Measurements from ENCODE around the gene CSTB.
"Not testable (repeated sequence)": the region's sequence is repeated elsewhere in the genome, so short reads cannot be mapped to it uniquely, and the experiment has no call there.

CSTB gene

GRCh38 chr21:43775795-43776430, at the start of gene CSTB:
TSS of gene CSTB (minus strand) at chr21:43776308. CDS start at chr21:43776269, 39 bp downstream.
- peak; percentile 60 to 84 (median 72) for DNase-seq (ENCODE audit: low read depth in 2 of 3, low spot score in 2 of 3)

GRCh38 chr21:43825242-43825935, 49.3 kb upstream of the CSTB start:
- no peak for DNase-seq (ENCODE audit: low read depth in 2 of 3, low spot score in 2 of 3)

GRCh38 chr21:43824333-43825241, 48.5 kb upstream of the CSTB start:
- no peak for DNase-seq (ENCODE audit: low read depth in 2 of 3, low spot score in 2 of 3)

GRCh38 chr21:43822741-43823140, 46.6 kb upstream of the CSTB start:
- not testable (repeated sequence) for DNase-seq (ENCODE audit: low read depth in 2 of 3, low spot score in 2 of 3)

GRCh38 chr21:43822166-43822565, 46.1 kb upstream of the CSTB start:
- not testable (repeated sequence) for DNase-seq (ENCODE audit: low read depth in 2 of 3, low spot score in 2 of 3)

GRCh38 chr21:43820466-43820865, 44.4 kb upstream of the CSTB start:
- no peak for DNase-seq (ENCODE audit: low read depth in 2 of 3, low spot score in 2 of 3)

- DNase-seq (ENCODE audit: low read depth in 2 of 3, low spot score in 2 of 3) = no peak
Measured at GRCh38 chr21:43819511-43820405, 43.6 kb upstream of the CSTB start.

- DNase-seq (ENCODE audit: low read depth in 2 of 3, low spot score in 2 of 3) = no peak
Measured at GRCh38 chr21:43818685-43819084, 42.6 kb upstream of the CSTB start.

GRCh38 chr21:43817157-43818086, 41.3 kb upstream of the CSTB start:
- DNase-seq (ENCODE audit: low read depth in 2 of 3, low spot score in 2 of 3) = no peak

- no peak for DNase-seq (ENCODE audit: low read depth in 2 of 3, low spot score in 2 of 3)
Measured at GRCh38 chr21:43816611-43817071, 40.5 kb upstream of the CSTB start.

- no peak for DNase-seq (ENCODE audit: low read depth in 2 of 3, low spot score in 2 of 3)
Measured at GRCh38 chr21:43815991-43816390, 39.9 kb upstream of the CSTB start.

GRCh38 chr21:43815107-43815613, 39.1 kb upstream of the CSTB start:
- no peak for DNase-seq (ENCODE audit: low read depth in 2 of 3, low spot score in 2 of 3)

- no peak for DNase-seq (ENCODE audit: low read depth in 2 of 3, low spot score in 2 of 3)
Measured at GRCh38 chr21:43814215-43815106, 38.4 kb upstream of the CSTB start.

GRCh38 chr21:43813656-43813980, 37.5 kb upstream of the CSTB start:
- DNase-seq (ENCODE audit: low read depth in 2 of 3, low spot score in 2 of 3) = no peak

GRCh38 chr21:43812957-43813655, 37.0 kb upstream of the CSTB start:
- no peak for DNase-seq (ENCODE audit: low read depth in 2 of 3, low spot score in 2 of 3)

GRCh38 chr21:43812139-43812821, 36.2 kb upstream of the CSTB start:
- DNase-seq (ENCODE audit: low read depth in 2 of 3, low spot score in 2 of 3) = no peak
